ENCODE results near the gene IQGAP1. TPM values are rescaled to one million over a fixed set of nuclear protein-coding genes. Genes with fewer than 3 reads are reported as not detected.
A peak's percentile ranks its signal among the peaks of the same experiment; 100 is the strongest.

Gene IQGAP1
- total and polyA plus RNA-seq, 2 of the 13 experiments (the other 11 are each of a cell fraction or from before 2014, with no cell fraction given): 29.5 to 37.9 TPM

- TF ChIP-seq IKZF5 (CRISPR knock-in tag; IDR thresholded peaks at IDR 0.05) (0 out of 2 replicates have a peak, but pooled peaks have one; percentile 9), SAP130 (CRISPR knock-in tag; IDR thresholded peaks at IDR 0.05; ENCODE audit: low read depth) (peak; percentile 52), POLR2AphosphoS2 (IDR thresholded peaks at IDR 0.05; ENCODE audit: low read depth, low read length) (no peak), NAIF1 (CRISPR knock-in tag; IDR thresholded peaks at IDR 0.05; ENCODE audit: borderline replicate concordance) (no peak), ZEB1 (IDR thresholded peaks at IDR 0.05; ENCODE audit: insufficient replicate concordance, low read depth) (no peak), ZNF580 (CRISPR knock-in tag; IDR thresholded peaks at IDR 0.05; ENCODE audit: borderline replicate concordance, low read depth) (no peak), SP1 (IDR thresholded peaks at IDR 0.05) (no peak), SP1 (CRISPR knock-in tag; IDR thresholded peaks at IDR 0.05) (0 out of 2 replicates have a peak, but pooled peaks have one; percentile 12), SRSF9 (IDR thresholded peaks at IDR 0.05; ENCODE audit: borderline replicate concordance, insufficient read depth, low read depth, low read length, poor library complexity, severe bottlenecking) (no peak), ETS1 (CRISPR knock-in tag; IDR thresholded peaks at IDR 0.05) (no peak), RFX1 (IDR thresholded peaks at IDR 0.05) (no peak), ZFY (CRISPR knock-in tag; IDR thresholded peaks at IDR 0.05) (peak; percentile 37; the same call in 1 of the 2 replicates), GATA4 (IDR thresholded peaks at IDR 0.05; ENCODE audit: borderline replicate concordance, low read depth) (0 out of 2 replicates have a peak, but pooled peaks have one; percentile 36), AGO2 (optimal IDR thresholded peaks at IDR 0.05; ENCODE audit: low read depth, low read length) (no peak), RARG (CRISPR knock-in tag; IDR thresholded peaks at IDR 0.05; ENCODE audit: low read depth) (no peak), ZNF563 (CRISPR knock-in tag; IDR thresholded peaks at IDR 0.05) (0 out of 2 replicates have a peak, but pooled peaks have one; percentile 46), HES4 (CRISPR knock-in tag; IDR thresholded peaks at IDR 0.05; ENCODE audit: borderline replicate concordance) (no peak)
- TF ChIP-seq, protein P1, sequence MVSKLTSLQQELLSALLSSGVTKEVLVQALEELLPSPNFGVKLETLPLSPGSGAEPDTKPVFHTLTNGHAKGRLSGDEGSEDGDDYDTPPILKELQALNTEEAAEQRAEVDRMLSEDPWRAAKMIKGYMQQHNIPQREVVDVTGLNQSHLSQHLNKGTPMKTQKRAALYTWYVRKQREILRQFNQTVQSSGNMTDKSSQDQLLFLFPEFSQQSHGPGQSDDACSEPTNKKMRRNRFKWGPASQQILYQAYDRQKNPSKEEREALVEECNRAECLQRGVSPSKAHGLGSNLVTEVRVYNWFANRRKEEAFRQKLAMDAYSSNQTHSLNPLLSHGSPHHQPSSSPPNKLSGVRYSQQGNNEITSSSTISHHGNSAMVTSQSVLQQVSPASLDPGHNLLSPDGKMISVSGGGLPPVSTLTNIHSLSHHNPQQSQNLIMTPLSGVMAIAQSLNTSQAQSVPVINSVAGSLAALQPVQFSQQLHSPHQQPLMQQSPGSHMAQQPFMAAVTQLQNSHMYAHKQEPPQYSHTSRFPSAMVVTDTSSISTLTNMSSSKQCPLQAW (CRISPR knock-in tag; IDR thresholded peaks at IDR 0.05): peak; percentile 66; the same call in 1 of the 2 replicates
- TF ChIP-seq, protein P2, sequence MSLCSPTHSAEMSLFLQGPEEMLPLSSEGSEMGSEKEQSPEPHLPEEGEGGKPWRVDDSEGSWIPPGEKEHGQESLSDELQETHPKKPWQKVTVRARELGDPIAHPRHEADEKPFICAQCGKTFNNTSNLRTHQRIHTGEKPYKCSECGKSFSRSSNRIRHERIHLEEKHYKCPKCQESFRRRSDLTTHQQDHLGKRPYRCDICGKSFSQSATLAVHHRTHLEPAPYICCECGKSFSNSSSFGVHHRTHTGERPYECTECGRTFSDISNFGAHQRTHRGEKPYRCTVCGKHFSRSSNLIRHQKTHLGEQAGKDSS (CRISPR knock-in tag; IDR thresholded peaks at IDR 0.05; ENCODE audit: borderline replicate concordance, low read depth): no peak
Observed at GRCh38 chr15:90387534-90388461, at the start of gene IQGAP1 (continued).

Measured in HepG2 (cell line).